GM12864 (cell line): ENCODE results near the gene NTN3.

Experiments used
- DNase-seq: peaks from one replicate; pipeline ENCODE4 v3.0.0-alpha.2; 2011; ENCODE audit warnings: low read depth
- H3K4me3 ChIP-seq: 2 replicates; pipeline ENCODE4 v1.5.1; 2011; ENCODE audit warnings: mild to moderate bottlenecking, low read depth, low read length, control low read depth
- CTCF ChIP-seq: IDR thresholded peaks from 2 replicates; pipeline ENCODE4 v1.5.1; 2011; ENCODE audit warnings: low read depth, mild to moderate bottlenecking, moderate library complexity, low read length, control low read depth, inconsistent platforms; ENCODE audit errors: missing control alignments

The NTN3 gene

GRCh38 chr16:2482708-2483534, 11.8 kb downstream of the NTN3 start:
- TF ChIP-seq CTCF: no peak
- H3K4me3 ChIP-seq: no peak overlapping the region
- no peak for DNase-seq

GRCh38 chr16:2483939-2484897, 13.1 kb downstream of the NTN3 start:
- no peak overlapping the region for H3K4me3 ChIP-seq
- DNase-seq: no peak
- TF ChIP-seq CTCF: no peak

- no peak overlapping the region for H3K4me3 ChIP-seq
- no peak for TF ChIP-seq CTCF
- no peak for DNase-seq
Observed at GRCh38 chr16:2484898-2485508, 13.9 kb downstream of the NTN3 start.

- no peak for TF ChIP-seq CTCF
- DNase-seq: no peak
- H3K4me3 ChIP-seq: no peak overlapping the region
Observed at GRCh38 chr16:2485811-2486507, 14.9 kb downstream of the NTN3 start.

- peak; percentile 39 for TF ChIP-seq CTCF
- DNase-seq: no peak
- H3K4me3 ChIP-seq: no peak overlapping the region
Observed at GRCh38 chr16:2486645-2487516, 15.8 kb downstream of the NTN3 start.

GRCh38 chr16:2487517-2487842, 16.4 kb downstream of the NTN3 start:
- no peak for DNase-seq
- H3K4me3 ChIP-seq: no peak overlapping the region
- TF ChIP-seq CTCF: no peak
